Right lobe of liver (tissue), 6 donors: ENCODE results near the gene HOXD1. TPM values are rescaled to one million over a fixed set of nuclear protein-coding genes. Genes with fewer than 3 reads are reported as not detected.

Experiments
- ATAC-seq, 4 donors: fragments of 200-7000 bp; cut with Tn5 transposase; one replicate each; pipeline ENCODE4 v1.9.1; 2020; ENCODE audit warnings: mild to moderate bottlenecking in 4 of 4, moderate library complexity in 4 of 4
- DNase-seq, 3 donors: peaks; one replicate each; pipeline ENCODE4 v3.0.0-alpha.2; 2020
- H3K27ac ChIP-seq, 3 donors: fragments of 200-600 bp; one replicate each; pipeline ENCODE4 v1.8.0; 2022
- H3K27me3 ChIP-seq, 2 donors: fragments of 200-600 bp; one replicate each; pipeline ENCODE4 v1.8.0; 2022
- H3K36me3 ChIP-seq, 4 donors: fragments of 200-600 bp; sonication (generic) in 1 of 4; one replicate each; pipeline versions ENCODE4 v1.5.1 to v1.8.0; 2017 to 2022; ENCODE audit warnings: control low read depth in 1 of 4
- H3K4me1 ChIP-seq, 4 donors: fragments of 200-600 bp; sonication (generic) in 1 of 4; one replicate each; pipeline versions ENCODE4 v1.5.1 to v1.8.0; 2017 to 2022; ENCODE audit warnings: control low read depth in 1 of 4
- H3K4me3 ChIP-seq, 3 donors: fragments of 200-600 bp; one replicate each; pipeline ENCODE4 v1.8.0; 2022
- H3K9me3 ChIP-seq, 4 donors: fragments of 200-600 bp; sonication (generic) in 1 of 4; one replicate each; pipeline versions ENCODE4 v1.5.1 to v1.8.0; 2017 to 2022; ENCODE audit warnings: control low read depth in 1 of 4
- CTCF ChIP-seq, 4 donors: fragments of 200-600 bp in 3 of 4; fragments of 450-650 bp in 1 of 4; IDR thresholded peaks; one replicate each; pipeline versions ENCODE4 v1.5.1 to v1.8.0; 2016 to 2022; ENCODE audit warnings: antibody characterized with exemption in 4 of 4, mild to moderate bottlenecking in 2 of 4
- POLR2A ChIP-seq: fragments of 450-650 bp; IDR thresholded peaks from one replicate; pipeline ENCODE4 v1.6.1; 2017; ENCODE audit warnings: antibody characterized with exemption, mild to moderate bottlenecking
- WGBS: methylation state at CpG from one replicate; pipeline ENCODE4 v1.1.6; 2018; ENCODE audit warnings: low coverage, low lambda C conversion rate; ENCODE audit not compliant: insufficient coverage; ENCODE audit errors: missing lambda C conversion rate; 5-methylcytosine and 5-hydroxymethylcytosine counted together
- intact Hi-C, 2 donors: fragments of 100-400 bp; cut with DNase I; formaldehyde crosslinking; loops; one replicate each; pipeline versions ENCODE4 v1.11.2 to v1.14.1; 2022
- total RNA-seq, 6 experiments: library from RNA; depleted of rRNA in 2 of 6; stranded (reverse); fragments of >200 nt in 2 of 6; fragmentation: NEBNext Ultra II Directional in 3 of 6; extraction: Animal tissue kit (Norgen Biotek cat#: 25700) in 3 of 6; gene quantifications; one replicate each; pipeline versions ENCODE4 v1.1.0 to v1.2.4, GENCODE V29; 2016 to 2023
- donor health status: DM: no; HTN: yes; CAD: no.
- donor health status: DM: no; HTN: no; CAD: no.
- donor health status: DM: no; HTN: no; CAD: no.
- donor health status: DM: no; HTN: yes; CAD: no.
- donor health status: DM: no; HTN: yes; CAD: no.

HOXD1 gene
- total RNA-seq, 6 experiments from 2014 or later = not detected

DNA sequence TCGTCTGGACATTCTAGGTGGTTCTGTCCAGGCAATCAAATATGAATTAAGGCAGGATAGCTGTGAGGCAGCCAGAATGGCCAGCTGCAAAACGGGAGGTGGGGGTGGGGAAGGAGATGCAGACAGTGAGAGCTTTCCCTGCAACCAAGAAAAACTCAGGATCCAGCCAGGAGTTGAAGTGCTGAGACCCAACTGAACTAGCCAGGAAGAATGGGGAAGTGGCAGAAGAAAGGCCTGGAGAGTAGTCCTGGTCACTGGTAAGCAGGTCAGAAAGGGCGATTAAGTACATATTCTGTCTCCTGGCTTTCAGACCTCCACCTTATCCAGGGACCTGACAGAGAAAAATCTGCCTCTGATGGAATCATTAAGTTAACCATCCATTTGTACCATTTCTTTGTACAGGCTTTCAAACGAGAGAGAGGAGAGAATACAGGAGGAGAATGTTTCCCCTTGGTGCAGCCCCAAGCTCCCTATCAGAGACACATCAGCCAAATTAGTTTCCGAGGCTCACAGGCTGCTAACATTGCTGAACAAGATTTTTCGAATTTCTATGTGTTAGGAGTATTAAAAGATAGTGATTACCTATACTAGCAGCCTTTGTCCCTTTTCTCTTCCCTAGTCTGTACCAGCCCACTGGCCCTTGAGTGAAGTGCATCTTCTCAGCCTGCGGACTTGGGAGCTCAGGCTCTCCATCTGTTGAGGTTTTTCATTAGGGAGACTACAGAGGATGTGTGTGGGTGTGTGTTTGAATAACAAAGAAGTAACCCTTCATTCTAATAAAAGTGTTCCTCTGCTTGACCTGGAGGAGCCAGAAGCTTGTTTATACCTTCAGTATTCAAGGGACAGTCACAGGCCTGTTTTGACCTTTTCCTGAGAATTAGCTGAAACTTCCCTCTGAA, 12.5 kb upstream of the HOXD1 start:
- WGBS = 60% methylated on average over 3 of the region's 7 CpGs
- no peak overlapping the region for H3K27ac ChIP-seq
- intact Hi-C loops = no loop called here
- peaks cover 25 to 64% of the 10 kb centered on the region in 2 donors for H3K27me3 ChIP-seq
- DNase-seq (no peak), ATAC-seq (no peak)
- no peaks in the 10 kb centered on the region for H3K36me3 ChIP-seq
- TF ChIP-seq POLR2A = no peak
- no peak for TF ChIP-seq CTCF (IDR thresholded peaks at IDR 0.05)
- no peaks in the 10 kb centered on the region for H3K4me1 ChIP-seq
- H3K9me3 ChIP-seq = no peaks in the 10 kb centered on the region
- no peak overlapping the region for H3K4me3 ChIP-seq

GRCh38 chr2:176177580-176178037, 10.9 kb upstream of the HOXD1 start:
- Histone ChIP-seq H3K27ac (no peak overlapping the region), H3K4me1 (no peaks in the 10 kb centered on the region), H3K36me3 (no peaks in the 10 kb centered on the region), H3K4me3 (no peak overlapping the region), H3K9me3 (no peaks in the 10 kb centered on the region), H3K27me3 (peaks cover 18 to 52% of the 10 kb centered on the region in 2 donors)
- DNase-seq = no peak
- no peak for ATAC-seq
- no peak for TF ChIP-seq POLR2A
- no peak for TF ChIP-seq CTCF (IDR thresholded peaks at IDR 0.05)
- intact Hi-C loops = no loop called here
- WGBS = 17% methylated on average over 2 of the region's 12 CpGs

DNA sequence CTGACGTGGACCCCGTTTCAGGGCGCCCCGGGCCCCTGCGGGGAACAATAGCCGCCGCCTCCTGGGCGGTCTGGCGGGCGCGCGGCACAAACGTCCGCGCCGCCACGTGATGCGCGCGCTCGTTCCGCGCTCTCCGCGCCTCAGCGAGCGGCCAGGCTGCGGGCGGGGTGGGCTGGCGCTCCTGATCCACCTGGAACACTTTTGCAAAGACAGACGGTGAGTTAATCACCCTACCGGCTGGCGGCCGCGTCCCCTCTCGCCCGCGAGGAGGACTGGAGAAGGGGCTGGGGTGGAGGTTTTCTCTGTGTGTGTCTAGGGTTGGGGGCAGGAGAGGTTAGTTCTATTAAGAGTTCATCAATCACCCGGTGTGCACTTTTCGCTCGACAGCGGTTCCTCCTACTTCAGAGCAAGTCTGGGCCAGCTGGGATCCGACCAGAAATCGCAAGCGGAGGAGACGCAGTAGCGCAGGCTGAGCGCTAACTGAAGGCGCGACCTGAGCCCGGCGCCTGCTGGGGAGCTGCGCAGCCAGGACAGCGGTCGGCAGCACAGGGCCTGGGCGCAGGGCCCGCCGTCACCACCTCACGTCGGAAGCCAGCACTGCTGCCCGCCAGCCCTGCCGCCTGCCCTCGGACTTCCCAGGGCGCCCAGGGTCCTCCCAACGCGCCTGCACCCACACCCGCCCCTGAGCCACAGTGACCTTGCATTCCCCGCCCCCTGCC, 10.3 kb upstream of the HOXD1 start:
- Histone ChIP-seq H3K27me3 (peaks cover 18 to 46% of the 10 kb centered on the region in 2 donors), H3K36me3 (no peaks in the 10 kb centered on the region), H3K4me3 (no peak overlapping the region), H3K4me1 (no peaks in the 10 kb centered on the region), H3K27ac (no peak overlapping the region), H3K9me3 (no peaks in the 10 kb centered on the region)
- WGBS = under 1% methylated on average over 20 of the region's 68 CpGs
- ATAC-seq (peak in 1 of 4 donors; percentile 37), DNase-seq (no peak)
- no peak for TF ChIP-seq CTCF (IDR thresholded peaks at IDR 0.05)
- TF ChIP-seq POLR2A = no peak
- intact Hi-C loops = no loop called here

- no peak overlapping the region for H3K27ac ChIP-seq
- no peaks in the 10 kb centered on the region for H3K4me1 ChIP-seq
- ATAC-seq = no peak
- H3K4me3 ChIP-seq = no peak overlapping the region
- H3K9me3 ChIP-seq = no peaks in the 10 kb centered on the region
- WGBS = 2% methylated on average over 7 of the region's 7 CpGs
- DNase-seq = no peak
- intact Hi-C loops = no loop called here
- H3K27me3 ChIP-seq = peaks cover 13 to 40% of the 10 kb centered on the region in 2 donors
- H3K36me3 ChIP-seq = no peaks in the 10 kb centered on the region
- TF ChIP-seq POLR2A (no peak), CTCF (IDR thresholded peaks at IDR 0.05) (no peak)
These were observed 9.6 kb upstream of the HOXD1 start for GRCh38 chr2:176178757-176179295.
